ENCODE measurements around the gene FANCB. TPM values are rescaled to one million over a fixed set of nuclear protein-coding genes. Genes with fewer than 3 reads are reported as not detected.

The FANCB gene
- total RNA-seq, 1 donor from 2014 or later = 7.8 TPM

DNA sequence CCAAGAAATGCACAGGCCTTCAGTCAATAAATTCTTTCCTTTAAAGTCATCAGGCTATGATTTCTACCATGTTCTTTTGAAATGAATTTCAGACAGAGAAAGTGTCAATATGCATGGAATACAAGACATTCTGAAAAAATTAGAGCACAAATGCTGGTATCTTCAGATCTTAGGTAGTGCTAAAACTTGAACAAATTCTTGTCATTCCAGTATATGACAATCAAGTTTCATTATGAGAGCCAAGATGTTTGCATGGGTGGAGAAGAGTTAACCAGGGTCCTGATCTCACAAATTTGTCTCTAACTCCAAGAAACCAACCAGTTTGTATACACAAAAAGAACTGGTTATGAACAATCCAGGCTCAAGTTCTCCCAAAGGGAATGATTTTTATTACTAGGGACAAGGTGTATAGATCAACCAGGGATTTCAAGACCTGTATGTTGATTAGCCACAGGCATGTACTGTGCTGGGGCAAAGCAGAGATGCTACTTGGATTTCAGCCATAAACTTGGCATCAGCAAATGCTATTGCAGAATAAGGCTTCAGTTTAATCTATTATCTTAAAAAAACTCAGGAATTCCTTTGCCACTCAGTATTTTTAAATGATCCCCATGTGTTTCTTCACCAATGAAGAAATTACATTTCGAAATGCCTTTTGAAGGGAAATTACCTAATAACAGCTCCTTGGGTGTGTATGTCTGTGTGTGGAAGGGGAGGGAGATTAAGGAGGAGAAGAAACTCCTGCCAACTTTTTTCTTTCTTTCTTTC is 69.7 kb downstream of the FANCB start:
- Histone ChIP-seq H3K36me3 (ENCODE audit: control insufficient read depth in 3 of 3, insufficient read depth in 3 of 3, low read length in 3 of 3) (no peaks in the 10 kb centered on the region), H3K4me1 (ENCODE audit: control insufficient read depth in 3 of 3, insufficient read depth in 3 of 3, low read length in 3 of 3) (no peaks in the 10 kb centered on the region), H3K9ac (ENCODE audit: low read depth in 1 of 3, low read length in 3 of 3) (no peak overlapping the region), H3K27me3 (ENCODE audit: control insufficient read depth in 3 of 3, insufficient read depth in 3 of 3, low read length in 3 of 3) (peaks cover 0 to 3% (median 0%) of the 10 kb centered on the region in 3 donors), H3K4me3 (ENCODE audit: low read length in 3 of 3) (no peak overlapping the region), H3K27ac (ENCODE audit: low read depth, low read length) (no peak overlapping the region), H3K9me3 (ENCODE audit: control insufficient read depth in 3 of 3, low read length in 3 of 3) (no peaks in the 10 kb centered on the region)

DNA sequence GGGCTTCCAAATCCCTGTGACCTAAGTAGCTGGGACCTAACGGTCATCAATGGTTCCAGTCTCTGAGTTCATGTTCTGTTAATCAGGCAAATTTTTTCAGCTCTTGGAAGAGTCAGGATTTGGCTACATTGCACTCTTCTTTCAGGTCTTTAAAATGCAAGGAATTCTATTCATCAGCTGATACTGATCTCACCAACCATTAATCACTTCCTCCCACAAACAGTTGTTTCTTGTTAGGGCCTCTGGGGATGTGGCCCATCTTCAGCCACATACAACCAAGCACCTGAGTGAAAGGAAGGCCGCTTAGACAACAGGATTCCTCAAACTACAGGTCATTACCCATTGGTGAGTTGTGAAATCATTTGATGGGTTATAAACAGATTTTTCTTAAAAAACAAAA is 71.7 kb downstream of the FANCB start:
- Histone ChIP-seq H3K4me1 (ENCODE audit: control insufficient read depth in 3 of 3, insufficient read depth in 3 of 3, low read length in 3 of 3) (no peaks in the 10 kb centered on the region), H3K27ac (ENCODE audit: low read depth, low read length) (no peak overlapping the region), H3K9ac (ENCODE audit: low read depth in 1 of 3, low read length in 3 of 3) (no peak overlapping the region), H3K27me3 (ENCODE audit: control insufficient read depth in 3 of 3, insufficient read depth in 3 of 3, low read length in 3 of 3) (peaks cover 0 to 3% (median 0%) of the 10 kb centered on the region in 3 donors), H3K9me3 (ENCODE audit: control insufficient read depth in 3 of 3, low read length in 3 of 3) (no peaks in the 10 kb centered on the region), H3K36me3 (ENCODE audit: control insufficient read depth in 3 of 3, insufficient read depth in 3 of 3, low read length in 3 of 3) (no peaks in the 10 kb centered on the region), H3K4me3 (ENCODE audit: low read length in 3 of 3) (no peak overlapping the region)

- Histone ChIP-seq H3K36me3 (ENCODE audit: control insufficient read depth in 3 of 3, insufficient read depth in 3 of 3, low read length in 3 of 3) (no peaks in the 10 kb centered on the region), H3K4me3 (ENCODE audit: low read length in 3 of 3) (no peak overlapping the region), H3K4me1 (ENCODE audit: control insufficient read depth in 3 of 3, insufficient read depth in 3 of 3, low read length in 3 of 3) (no peaks in the 10 kb centered on the region), H3K9ac (ENCODE audit: low read depth in 1 of 3, low read length in 3 of 3) (no peak overlapping the region), H3K27me3 (ENCODE audit: control insufficient read depth in 3 of 3, insufficient read depth in 3 of 3, low read length in 3 of 3) (peaks cover 0 to 3% (median 0%) of the 10 kb centered on the region in 3 donors), H3K9me3 (ENCODE audit: control insufficient read depth in 3 of 3, low read length in 3 of 3) (no peaks in the 10 kb centered on the region), H3K27ac (ENCODE audit: low read depth, low read length) (no peak overlapping the region)
Observed at GRCh38 chrX:14798805-14799397, 74.0 kb downstream of the FANCB start.

Other genes with a start within 250 kb of the FANCB start
- gene MOSPD2, start 352 bp upstream of the FANCB start, total RNA-seq = 5.2 TPM